ENCODE measurements around the gene SGIP1. TPM values are rescaled to one million over a fixed set of nuclear protein-coding genes. Genes with fewer than 3 reads are reported as not detected.

SGIP1 gene
- total and polyA plus RNA-seq, 2 of the 4 experiments (the other 2 are of a cell fraction), result 27.1 to 42.7 TPM

DNA sequence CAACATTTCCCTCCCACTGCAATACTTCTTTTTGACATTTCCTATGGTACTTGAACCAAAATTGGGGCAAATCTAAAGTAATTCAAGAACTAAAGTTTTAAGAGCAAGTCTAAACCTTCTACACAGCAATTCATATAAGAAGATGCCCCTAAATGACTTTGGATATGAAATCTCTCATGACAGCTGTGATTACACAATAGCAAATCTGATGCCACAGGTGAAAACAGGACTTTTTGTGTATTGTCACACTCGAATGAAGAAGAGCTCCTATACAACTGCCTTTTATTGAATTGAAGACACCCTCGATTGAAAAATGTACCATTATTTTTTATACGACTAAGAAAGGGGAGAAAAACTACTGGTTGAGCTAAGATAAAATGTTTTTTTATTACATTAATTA lies 158.7 kb downstream of the SGIP1 start:
- no peak overlapping the region for H3K14ac ChIP-seq (replicated peaks; ENCODE audit: low read depth, low read length)
- ChIA-PET POLR2A (ENCODE audit: unreplicated experiment) (no interaction called here), CTCF (no interaction called here)
- dilution Hi-C loops (cut with HindIII; ENCODE audit: low sequenced_read_pairs, unreplicated experiment), result no loop called here
- H2AFZ ChIP-seq (replicated peaks; ENCODE audit: low read length, poor library complexity), result no peak overlapping the region
- TF ChIP-seq CEBPB (IDR thresholded peaks at IDR 0.05; ENCODE audit: low read depth, low read length) (peak; percentile 73), RAD21 (IDR thresholded peaks at IDR 0.05; ENCODE audit: low read length) (no peak)
- no peak overlapping the region for H3K27ac ChIP-seq (ENCODE audit: insufficient read depth, low read length)
- H3K4ac ChIP-seq (ENCODE audit: low read depth, low read length), result no peak overlapping the region
- H4K91ac ChIP-seq (ENCODE audit: insufficient read depth, low read depth, low read length), result no peak overlapping the region
- H4K8ac ChIP-seq (ENCODE audit: low read depth in 2 of 2, low read length in 2 of 2), result no peak overlapping the region
- H3K79me1 ChIP-seq (ENCODE audit: low read depth in 1 of 2, low read length in 2 of 2), result peaks cover 6 to 20% of the 10 kb centered on the region in 2 experiments; a peak in 1 of 4 replicates
- H4K20me1 ChIP-seq (ENCODE audit: insufficient read depth, low read length), result 0 out of 2 replicates have a peak, but pooled peaks cover 3% of the 10 kb centered on the region
- no peaks in the 10 kb centered on the region for H3K27me3 ChIP-seq (ENCODE audit: control insufficient read depth, insufficient read depth, low read length)
- peaks cover 10% of the 10 kb centered on the region; the same call in 1 of the 2 replicates for H3K9me1 ChIP-seq (ENCODE audit: insufficient read depth, low read length)
- TSS peak; percentile 9 for BruUV-seq (replicated peaks)
- no peak overlapping the region for H3K23ac ChIP-seq (ENCODE audit: low read depth, low read length)
- intact Hi-C loops (cut with micrococcal nuclease), result no loop called here
- WGBS, 2 experiments (ENCODE audit: extremely low coverage in 2 of 2, insufficient read length in 1 of 2), result no CpG with 5 or more reads among the region's 3 CpGs
- no peak overlapping the region for H3K56ac ChIP-seq (ENCODE audit: extremely low read depth, insufficient read depth, low read length)
- no peak overlapping the region for H4K5ac ChIP-seq (ENCODE audit: low read depth, low read length)
- H2BK15ac ChIP-seq (ENCODE audit: low read depth, low read length), result no peak overlapping the region
- H3K4me2 ChIP-seq (ENCODE audit: low read depth, low read length), result no peak overlapping the region
- H2AK5ac ChIP-seq (ENCODE audit: low read depth, low read length), result no peak overlapping the region
- H3K4me1 ChIP-seq (ENCODE audit: control insufficient read depth, insufficient read depth, low read length), result no peaks in the 10 kb centered on the region
- no peaks in the 10 kb centered on the region for H3K9me3 ChIP-seq (ENCODE audit: control insufficient read depth, insufficient read depth, low read length)
- ATAC-seq (ENCODE audit: low read depth), result no peak
- H3K36me3 ChIP-seq (ENCODE audit: control insufficient read depth, insufficient read depth, low read length), result peaks cover 38% of the 10 kb centered on the region
- in situ Hi-C loops (cut with MboI; ENCODE audit: low sequenced_read_pairs), result loop anchor here (10.0 kb wide), 1 partner anchor 58 kb away; no protein-coding TSS in a partner anchor
- no peak for DNase-seq
- no peak overlapping the region for H2BK5ac ChIP-seq (ENCODE audit: low read depth, low read length, poor library complexity, severe bottlenecking)
- H2AK9ac ChIP-seq (replicated peaks; ENCODE audit: low read depth, low read length, poor library complexity), result no peak overlapping the region
- no peak overlapping the region for H2BK120ac ChIP-seq (ENCODE audit: low read depth, low read length)
- H2BK20ac ChIP-seq (ENCODE audit: low read depth, low read length), result no peak overlapping the region
- no peak overlapping the region for H3K18ac ChIP-seq (ENCODE audit: low read depth, low read length)
- H3K4me3 ChIP-seq (ENCODE audit: insufficient read depth, low read depth, low read length), result no peak overlapping the region
- H3K9ac ChIP-seq (ENCODE audit: low read depth, low read length), result no peak overlapping the region

Data from IMR-90 (cell line).